ENCODE data around the gene DPH3.
A peak's percentile ranks its signal among the peaks of the same experiment; 100 is the strongest.

DPH3 gene

DNA sequence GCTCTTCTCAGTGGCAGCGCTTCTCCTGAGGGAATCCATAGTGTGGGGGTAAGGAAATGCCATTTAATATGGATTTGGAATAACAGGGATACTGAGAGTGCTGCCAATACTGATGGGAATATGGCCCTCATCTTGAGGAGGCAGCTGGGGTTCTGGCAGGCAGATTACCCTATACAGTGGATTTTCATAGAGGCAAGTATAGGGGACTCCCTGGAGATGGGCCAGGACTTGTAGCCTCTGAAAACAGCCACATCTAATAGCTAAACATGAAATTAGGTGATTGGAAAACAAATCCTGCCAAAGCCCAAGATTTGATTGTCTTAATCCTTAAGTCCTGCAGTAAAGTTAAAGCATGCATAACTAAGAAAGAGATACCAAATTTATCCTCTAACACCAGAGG, 30.9 kb downstream of the DPH3 start:
- no peak for DNase-seq (ENCODE audit: low spot score)

DNA sequence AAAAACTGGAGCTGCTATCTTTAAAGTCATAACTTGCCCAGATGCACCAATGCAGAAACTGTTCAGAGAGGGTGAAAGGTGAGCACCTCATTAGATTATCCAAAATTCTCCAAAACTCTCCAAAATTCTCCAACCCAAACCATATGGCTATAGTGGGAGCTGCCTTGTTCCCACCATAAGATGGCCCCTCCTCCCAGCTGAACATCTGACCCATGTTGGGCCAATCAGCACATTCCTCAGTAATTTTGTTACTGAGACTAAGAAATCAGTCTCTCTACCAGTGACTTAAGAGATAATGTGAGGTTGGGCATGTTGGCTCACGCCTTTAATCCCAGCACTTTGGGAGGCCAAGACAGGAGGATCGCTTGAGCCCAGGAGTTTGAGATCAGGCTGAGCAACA, 32.8 kb downstream of the DPH3 start:
- DNase-seq (ENCODE audit: low spot score), result no peak

DNA sequence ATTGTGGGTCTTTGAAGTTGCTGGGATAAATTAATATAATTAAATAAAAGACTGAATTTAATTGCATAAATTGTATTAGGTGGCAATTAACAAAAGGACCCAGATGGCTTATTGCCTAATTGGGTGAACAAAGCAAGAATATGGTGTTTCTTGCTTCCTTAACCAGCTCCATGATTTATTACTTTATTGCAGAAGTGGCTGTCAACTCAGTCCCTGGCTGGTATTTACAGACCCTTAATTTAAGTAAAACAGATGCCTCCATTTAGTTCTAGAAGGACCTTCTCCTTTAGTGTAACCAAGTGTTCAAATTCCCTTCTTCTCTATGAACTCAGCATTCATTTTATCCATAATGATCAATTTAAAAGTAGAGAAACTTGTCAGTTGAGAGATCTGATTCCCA, 35.1 kb downstream of the DPH3 start:
- DNase-seq (ENCODE audit: low spot score), result no peak

DNA sequence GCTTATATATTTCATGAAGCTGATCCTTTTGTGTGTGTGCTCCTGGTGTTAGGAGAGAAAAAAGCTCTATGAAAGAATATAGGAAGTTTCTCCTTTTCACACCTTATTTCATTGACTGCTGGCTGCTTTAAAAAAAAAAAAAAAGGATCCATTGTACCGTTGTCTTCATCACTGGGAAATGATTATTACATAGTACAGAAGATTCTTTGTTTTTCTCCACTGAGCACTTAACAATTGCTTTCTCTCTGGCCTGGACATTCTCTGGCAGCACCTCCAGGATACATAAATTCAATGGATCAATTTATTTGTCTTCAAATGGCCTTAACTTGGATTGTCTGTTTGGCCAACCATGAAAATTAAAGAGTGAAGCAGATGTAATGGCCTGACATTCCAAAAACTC, 37.2 kb downstream of the DPH3 start:
- DNase-seq (ENCODE audit: low spot score), result peak; percentile 59

DNA sequence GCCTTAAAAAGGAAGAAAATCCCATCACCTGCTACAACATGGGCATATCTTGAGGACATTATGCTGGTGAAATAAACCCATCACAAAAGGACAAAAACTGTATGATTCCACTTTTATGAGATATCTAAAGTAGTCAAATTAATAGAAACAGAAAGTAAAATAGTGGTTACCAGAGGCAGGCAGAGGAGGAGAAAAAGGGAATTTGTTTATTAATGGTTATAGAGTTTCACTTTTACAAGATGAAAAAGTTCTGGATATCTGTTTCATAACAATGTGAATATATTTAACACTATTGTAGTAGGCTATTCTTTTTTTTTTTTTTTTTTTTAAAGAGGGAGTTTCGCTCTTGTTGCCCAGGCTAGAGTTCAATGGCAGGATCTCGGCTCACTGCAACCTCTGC, 40.4 kb downstream of the DPH3 start:
- no peak for DNase-seq (ENCODE audit: low spot score)

DNA sequence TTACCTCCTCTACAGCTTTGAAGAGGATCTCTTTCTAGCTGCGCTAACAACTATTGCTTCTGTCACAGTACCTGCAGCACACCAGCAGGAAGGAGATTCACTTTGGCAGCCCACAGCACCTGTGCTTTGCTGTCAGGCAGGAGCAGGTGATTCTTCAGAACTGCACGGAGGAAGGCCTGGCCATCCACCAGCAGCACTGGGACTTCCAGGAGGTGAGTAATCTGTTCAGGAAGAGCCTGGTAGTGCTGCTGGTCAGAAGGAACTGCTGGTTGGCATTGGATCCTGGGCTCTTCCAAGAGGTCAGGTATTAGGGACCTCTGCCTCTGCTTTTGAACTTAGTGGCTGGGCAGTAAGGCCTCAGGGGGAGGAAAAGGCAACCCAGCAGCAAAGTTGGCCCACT, 42.2 kb downstream of the DPH3 start:
- no peak for DNase-seq (ENCODE audit: low spot score)

DNA sequence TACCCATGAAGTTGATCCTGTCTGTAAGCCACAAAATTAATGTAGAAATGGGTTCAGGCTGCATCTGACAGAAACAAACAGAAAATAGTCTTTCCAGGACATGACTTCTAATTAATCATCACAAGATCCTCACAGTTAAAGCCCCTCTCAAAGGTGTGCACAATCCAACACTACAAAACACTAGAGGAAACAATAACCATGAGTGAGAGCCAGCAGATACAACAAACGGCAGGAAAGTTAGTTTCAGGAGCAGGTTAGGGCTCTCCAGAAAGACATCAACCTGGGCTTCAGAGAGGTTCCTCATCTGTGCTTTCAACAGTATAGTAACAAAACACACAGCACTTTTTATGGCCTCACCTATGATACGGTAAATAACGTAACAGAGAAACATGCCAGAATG, 42.8 kb downstream of the DPH3 start:
- DNase-seq (ENCODE audit: low spot score), result no peak

DNA sequence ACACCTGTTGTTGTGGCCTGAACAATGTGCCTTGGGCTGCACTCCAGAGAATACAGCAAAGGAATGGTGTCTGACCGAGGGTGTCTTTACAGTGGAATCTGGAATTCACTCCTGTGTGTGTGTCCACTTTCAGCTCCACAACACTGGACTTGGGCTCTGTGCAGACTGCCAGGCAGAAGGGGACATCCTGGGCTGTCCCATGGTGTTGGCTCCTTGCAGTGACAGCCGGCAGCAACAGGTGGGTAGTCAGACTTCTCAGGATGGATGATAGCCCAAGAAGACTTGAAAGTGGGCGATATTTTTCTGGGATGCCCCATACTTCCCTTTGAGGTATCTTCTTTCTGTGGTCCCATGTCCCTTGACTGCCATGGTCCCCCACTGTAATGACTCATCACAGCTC, 45.0 kb downstream of the DPH3 start:
- DNase-seq (ENCODE audit: low spot score), result no peak

DNA sequence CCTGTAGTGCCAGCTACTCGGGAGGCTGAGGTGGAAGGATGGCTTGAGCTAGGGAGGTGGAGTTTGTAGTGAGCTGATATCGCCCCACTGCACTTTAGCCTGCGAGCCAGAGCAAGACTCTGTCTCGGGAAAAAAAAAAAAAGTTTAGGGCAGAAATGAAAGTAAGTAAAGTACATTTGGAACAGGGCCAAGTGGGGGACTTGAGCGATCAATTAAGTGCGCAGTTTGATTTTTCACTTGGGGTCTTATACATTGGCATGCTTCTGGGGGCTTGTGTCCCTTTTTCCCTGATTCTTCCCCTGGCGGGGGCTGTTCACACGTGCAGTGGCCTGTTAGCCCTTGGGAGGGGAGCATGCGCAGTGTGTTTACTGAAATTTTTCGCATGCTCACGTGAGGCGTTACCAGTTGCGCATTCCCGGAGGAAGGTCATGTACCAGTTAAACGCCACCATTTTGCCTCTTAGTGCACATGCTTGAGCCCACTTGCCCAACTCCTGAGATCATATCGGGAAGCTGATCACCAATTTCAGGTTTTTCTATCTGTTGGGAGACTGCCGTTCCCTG, 48.3 kb downstream of the DPH3 start:
- DNase-seq (ENCODE audit: low spot score), result no peak

DNA sequence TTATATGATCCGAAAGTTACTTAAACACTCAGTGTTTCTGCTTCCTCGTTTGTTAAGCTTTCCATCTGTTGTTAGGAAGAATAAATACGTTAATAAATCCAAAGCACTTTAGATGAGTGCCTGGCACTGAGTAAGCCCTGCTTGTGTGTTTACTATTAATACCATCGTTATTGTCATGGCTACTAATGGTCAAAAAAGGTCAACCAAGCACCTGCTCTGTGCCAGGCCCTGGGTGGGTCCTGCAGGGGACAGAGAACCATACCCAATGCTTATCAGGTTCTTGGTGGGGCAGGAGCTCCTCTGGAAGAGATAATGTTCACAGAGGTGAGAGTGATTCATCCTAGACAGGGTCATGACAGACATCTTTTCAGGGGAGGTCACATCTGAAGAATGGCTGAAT, 50.4 kb downstream of the DPH3 start:
- DNase-seq (ENCODE audit: low spot score), result no peak

DNA sequence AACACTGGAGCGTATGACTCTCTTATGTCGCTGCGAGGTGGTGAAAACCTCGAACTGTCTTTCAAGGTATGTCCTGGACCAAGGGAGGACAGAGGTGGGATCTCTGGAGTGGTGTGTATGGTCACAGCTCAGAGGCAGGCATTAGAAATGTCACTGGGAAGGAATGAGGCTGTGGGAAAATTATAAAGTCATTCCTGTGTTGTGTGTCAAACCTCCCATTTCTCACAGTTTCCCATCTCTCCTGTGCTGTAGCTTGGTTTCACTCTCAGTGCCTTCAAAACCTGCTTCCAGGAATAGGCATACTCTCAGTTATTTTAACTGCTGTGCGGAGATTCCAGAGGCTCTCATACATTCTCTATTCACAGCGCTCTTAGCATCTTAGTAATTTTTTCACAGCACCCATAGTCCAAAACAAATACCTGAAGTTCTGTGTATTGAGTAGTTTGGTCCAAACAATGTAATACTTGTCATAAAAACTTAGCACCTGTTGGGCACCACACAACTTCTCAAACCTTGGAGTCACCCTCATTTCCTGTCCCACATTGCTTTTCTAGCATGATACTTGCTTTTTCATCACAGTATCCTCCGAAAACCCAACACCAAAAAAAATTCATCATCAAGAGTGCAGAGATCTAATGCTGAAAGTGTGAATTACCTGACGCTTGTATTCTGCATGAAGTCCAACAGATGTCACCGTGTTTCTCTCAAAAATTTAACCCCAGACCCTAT, 53.4 kb downstream of the DPH3 start:
- no peak for DNase-seq (ENCODE audit: low spot score)

Measured in globus pallidus (tissue), 1 donor.